GM18907 (cell line): Measurements from ENCODE around the gene FAM20B.
"Not testable (repeated sequence)": the region's sequence is repeated elsewhere in the genome, so short reads cannot be mapped to it uniquely, and the experiment has no call there.

Source experiments
- ATAC-seq: cut with Tn5 transposase; IDR thresholded peaks from one replicate; pipeline ENCODE4 v1.9.1; 2021; ENCODE audit warnings: mild to moderate bottlenecking, moderate library complexity; ENCODE audit not compliant: unreplicated experiment

FAM20B gene

DNA sequence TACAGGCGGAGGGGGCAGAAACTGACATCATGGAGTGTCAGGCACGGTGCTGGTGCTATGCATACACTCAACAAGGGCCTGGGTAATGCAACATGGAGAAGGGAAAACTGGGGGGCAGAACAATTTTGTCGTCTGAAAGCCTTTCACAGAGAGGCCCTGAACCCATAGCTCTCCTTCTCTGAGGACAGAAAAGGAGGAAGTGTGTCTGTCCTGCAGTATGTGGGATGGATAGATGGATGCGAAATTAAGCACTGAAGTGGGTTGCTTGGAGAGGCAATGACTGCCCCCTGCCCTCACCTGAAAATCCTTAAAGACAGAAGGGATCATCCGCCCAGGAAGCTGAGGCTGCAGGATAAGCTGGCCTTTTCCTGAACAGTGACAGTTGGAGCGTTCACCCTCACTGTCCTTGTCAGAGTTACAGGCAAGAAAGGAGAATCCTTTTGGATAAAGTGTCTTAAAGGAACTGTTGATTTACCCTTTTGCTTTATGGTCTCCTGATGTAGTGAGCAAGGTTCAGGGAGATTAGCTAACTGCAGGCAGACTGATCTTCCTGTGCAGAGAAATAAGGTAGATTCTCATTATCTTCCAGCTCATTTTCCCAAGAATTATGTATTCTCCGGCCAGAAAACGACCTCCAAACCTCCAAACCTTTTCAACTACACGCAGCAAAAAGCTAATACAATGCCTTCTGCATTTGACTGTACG, 1.6 kb upstream of the FAM20B start:
- no peak for ATAC-seq

- peak; percentile 83 for ATAC-seq
Measured at GRCh38 chr1:179025975-179026812, 500 bp downstream of the FAM20B start.

GRCh38 chr1:179026813-179027669, 1.3 kb downstream of the FAM20B start:
- no peak for ATAC-seq

DNA sequence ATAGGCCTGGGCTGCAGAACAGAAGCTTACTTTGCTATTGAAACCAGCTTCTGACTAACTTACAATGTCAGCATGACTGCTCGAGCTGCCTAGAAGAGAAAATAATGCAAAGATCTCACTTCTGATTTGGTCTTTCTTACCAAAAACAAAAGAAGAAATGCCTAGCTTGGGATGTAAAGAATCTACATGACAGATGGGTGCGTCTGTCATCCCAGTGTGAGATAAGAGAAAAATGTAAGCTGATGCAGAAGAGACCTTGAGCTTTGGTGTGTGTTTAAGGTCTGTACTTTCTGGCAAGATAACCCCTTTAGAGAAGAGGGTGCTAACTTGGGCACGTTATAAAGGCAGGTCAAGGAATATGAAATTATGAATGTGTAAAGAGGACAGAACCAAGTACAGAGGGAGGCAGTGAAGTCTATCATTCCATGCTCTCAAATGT, 3.6 kb downstream of the FAM20B start:
- ATAC-seq, result no peak

GRCh38 chr1:179030130-179030529, 4.4 kb downstream of the FAM20B start:
- no peak for ATAC-seq

DNA sequence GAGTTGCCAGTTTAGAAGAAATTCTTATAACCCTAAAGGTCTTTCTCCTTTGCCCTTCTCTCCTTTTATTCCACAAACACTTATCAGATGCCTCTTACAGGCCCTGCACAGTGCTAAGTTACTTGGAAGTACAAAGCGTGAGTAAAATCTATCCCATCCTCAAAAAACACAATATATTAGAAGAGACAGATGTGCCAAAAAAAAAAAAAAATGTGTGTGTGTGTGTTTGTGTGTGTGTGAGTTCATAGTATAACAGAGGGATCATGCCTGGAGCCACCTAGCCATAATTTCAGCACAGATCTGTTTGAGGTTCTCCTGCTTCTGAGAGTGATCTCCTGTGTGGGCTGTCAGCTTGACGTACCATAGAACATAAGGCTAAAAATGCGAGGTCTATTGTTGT, 5.0 kb downstream of the FAM20B start:
- ATAC-seq, result no peak

GRCh38 chr1:179031284-179031683, 5.6 kb downstream of the FAM20B start:
- ATAC-seq, result no peak

DNA sequence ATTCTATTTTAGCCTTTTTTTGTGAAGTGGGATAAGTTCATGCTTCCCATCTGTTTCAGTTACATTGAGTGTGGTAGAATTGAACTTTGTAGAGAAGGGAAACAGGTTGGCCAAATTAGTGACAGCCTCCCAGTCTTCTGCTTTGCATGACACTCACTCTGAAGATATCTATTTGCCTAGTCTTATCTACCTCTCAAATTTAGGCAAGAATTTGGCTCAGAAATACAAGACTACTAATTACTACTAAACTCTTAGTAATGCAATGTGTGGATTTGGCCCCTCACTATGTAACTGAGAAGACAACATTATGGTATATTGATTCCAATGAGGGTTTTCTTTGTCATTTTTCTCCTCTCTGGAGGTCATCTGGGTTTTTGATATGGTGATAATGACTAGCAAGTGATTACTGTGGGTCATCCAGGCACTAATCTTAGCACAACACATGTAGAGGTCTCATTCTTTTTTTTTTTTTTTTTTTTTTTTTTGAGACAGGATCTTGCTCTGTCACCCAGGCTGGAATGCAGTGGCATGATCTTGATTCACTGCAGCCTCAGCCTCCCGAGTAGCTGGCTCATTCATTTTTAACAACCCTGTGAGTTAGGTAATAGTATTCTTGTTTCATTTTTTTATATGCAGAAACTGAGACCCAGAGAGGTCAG, 6.3 kb downstream of the FAM20B start:
- ATAC-seq, result no peak

DNA sequence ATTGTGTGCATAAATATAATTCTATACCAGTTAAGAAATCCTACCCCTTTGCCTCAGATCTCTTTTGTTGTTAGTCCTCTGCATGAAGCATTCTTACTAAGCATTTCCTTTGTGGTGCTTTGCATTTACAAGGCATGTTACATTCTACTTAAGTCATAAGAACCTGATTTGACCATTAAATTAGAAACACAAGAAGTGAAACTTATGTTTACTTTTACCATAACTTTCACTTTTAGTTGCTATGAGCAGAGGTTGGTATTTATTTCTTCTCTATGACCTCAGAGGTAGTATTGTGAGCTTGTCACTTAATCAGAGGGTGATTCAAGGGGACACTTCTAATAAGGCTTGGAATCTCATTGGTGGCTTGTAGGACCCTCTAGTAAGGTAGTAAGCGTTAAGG, 9.0 kb downstream of the FAM20B start:
- ATAC-seq, result peak; percentile 81

DNA sequence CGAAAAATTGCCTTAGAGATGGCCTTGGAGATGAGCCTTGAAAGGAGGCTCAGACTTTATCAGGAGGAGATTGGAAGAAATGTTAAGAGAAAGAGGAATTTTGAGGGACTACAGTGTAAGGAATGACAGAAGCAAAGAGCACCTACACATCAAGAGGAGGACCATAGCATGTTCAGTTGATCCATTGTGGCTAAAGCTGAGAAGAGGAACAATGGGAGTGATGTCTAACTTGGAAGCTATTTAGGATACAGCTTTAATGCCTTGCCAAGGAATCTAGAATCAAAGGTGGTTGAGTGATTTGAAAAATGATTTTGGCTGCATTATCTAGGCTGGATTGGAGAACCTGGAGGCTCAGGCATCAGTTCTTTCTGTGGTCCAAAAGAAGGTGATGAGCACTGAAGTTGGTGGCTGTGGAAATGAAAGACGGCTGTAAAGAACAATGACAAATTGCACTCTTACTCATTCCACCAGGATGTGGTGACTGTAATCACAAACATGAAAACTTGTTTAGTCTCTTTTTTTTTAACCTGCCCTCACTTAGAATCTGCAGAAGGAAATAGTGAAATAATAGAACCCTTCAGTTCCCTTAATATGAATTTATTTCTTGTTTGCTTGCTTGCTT, 11.3 kb downstream of the FAM20B start:
- ATAC-seq, result no peak

GRCh38 chr1:179038528-179039281, 13.0 kb downstream of the FAM20B start:
- ATAC-seq, result no peak

DNA sequence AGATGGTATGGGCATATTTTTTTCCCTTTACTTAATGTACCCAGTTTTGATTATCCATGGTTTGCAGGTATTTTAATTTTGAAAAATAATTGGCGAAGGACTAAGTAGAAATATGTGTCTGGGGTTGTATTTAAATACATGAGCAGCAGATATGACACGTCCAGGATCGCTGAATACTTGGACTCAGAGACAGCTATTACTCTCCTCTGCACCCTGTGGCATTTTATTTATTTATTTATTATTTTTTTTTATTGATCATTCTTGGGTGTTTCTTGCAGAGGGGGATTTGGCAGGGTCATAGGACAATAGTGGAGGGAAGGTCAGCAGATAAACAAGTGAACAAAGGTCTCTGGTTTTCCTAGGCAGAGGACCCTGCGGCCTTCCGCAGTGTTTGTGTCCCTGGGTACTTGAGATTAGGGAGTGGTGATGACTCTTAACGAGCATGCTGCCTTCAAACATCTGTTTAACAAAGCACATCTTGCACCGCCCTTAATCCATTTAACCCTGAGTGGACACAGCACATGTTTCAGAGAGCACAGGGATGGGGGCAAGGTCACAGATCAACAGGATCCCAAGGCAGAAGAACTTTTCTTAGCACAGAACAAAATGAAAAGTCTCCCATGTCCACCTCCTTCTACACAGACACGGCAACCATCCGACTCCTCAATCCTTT, 13.9 kb downstream of the FAM20B start:
- not testable (repeated sequence) for ATAC-seq

- ATAC-seq, result not testable (repeated sequence)
Measured at GRCh38 chr1:179040175-179040551, 14.5 kb downstream of the FAM20B start.

DNA sequence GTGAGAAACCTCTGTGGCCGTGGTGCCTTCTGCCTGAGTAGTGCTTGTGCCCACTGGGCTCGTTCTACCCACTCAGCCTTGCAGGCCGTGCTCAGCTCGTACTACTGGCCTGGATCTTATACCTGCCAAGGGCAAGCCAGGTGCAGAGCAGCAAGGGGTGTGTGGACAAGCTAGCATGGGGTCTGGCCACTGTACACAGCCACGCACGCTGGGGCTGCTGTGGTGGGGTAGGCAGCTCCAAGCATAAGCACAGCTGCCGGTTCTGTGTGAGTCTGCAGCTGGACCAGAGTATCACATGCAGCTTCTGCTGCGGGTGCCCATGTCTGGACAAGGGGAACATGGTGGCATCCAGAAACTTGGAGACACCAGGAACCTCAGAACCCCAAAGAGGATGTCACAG, 16.4 kb downstream of the FAM20B start:
- no peak for ATAC-seq

DNA sequence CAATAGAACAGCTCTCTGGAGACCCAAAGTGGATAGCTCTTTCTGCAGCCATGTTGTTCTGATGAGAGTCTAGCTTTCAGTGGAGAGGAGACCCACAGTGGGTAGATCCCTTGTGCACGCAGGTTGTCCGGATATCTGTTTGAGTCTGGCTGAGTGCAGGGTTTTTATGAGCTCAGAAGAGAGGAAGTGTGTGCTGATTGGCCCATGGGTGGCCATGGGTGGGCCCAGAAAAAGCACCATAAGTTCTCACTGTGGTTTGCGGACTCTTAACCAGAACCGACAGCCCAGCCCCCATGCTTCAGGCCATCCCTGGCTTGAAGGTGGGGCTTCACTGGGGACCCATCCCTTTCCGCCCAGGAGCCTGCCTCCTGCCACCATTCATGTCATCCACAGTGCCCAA, 17.0 kb downstream of the FAM20B start:
- ATAC-seq, result no peak

GRCh38 chr1:179043266-179043665, 17.6 kb downstream of the FAM20B start:
- ATAC-seq, result no peak

DNA sequence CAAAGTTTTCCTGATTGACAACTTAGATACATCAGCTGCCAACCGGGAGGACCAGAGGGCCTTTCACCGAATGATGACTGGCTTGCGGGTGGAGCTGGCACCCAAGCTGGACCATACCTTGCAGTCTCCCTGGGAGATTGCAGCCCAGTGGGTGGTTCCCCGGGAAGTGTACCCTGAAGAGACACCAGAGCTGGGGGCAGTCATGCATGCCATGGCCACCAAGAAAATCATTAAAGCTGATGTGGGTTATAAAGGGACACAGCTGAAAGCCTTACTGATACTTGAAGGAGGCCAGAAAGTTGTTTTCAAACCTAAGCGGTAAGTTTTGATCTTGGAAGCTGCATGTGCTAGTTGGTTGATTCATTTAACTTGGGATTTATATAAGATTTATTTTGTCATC, 18.2 kb downstream of the FAM20B start:
- ATAC-seq, result no peak

DNA sequence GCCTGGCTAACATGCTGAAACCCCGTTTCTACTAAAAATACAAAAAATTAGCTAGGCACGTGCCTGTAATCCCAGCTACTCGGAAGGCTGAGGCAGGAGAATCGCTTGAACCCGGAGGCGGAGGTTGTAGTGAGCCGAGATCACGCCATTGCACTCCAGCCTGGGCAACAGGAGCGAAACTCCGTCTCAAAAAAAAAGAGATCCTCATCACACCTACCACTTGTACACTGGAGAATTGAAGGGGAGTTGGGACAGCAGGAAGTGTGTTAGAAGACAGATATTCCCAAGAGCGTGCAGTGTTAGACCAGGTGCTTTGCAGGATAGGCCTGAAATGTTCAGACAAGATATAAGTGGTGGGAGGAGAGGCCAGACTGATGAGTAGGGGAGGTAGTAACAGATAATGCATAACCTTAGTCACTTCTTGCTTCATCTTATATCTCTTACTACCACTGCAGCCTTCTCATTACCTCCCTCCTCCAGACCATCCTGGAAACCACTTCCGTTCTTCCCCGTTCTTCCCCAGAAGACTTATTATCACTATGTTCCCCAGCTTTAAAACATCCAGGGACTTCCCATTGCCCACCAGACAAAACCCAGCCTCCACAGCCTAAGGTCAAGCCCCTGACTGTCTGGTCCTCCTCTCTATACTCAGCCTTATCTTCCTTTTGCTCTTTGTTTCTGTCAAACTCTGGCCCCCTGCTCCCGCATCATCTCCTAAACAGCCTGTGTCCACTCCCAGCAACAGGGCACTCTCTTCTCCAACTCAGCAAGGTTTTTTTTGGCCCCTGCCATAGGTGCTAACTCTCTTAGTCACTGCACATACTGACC, 21.3 kb downstream of the FAM20B start:
- ATAC-seq, result no peak
